HepG2 (cell line): ENCODE measurements around the gene PPDPF. TPM values are rescaled to one million over a fixed set of nuclear protein-coding genes. Genes with fewer than 3 reads are reported as not detected.
A peak's percentile ranks its signal among the peaks of the same experiment; 100 is the strongest.

Experiments used
- E2F2 ChIP-seq: sonication (generic); formaldehyde crosslinking; IDR thresholded peaks from 2 replicates; pipeline ENCODE4 v1.4.0; 2020; ENCODE audit warnings: missing genetic modification reagents, borderline replicate concordance
- FOXJ3 ChIP-seq: sonication (generic); formaldehyde crosslinking; IDR thresholded peaks from 2 replicates; pipeline ENCODE4 v1.4.0; 2020; ENCODE audit warnings: missing genetic modification reagents, mild to moderate bottlenecking, borderline replicate concordance
- GABPB1 ChIP-seq: IDR thresholded peaks from 2 replicates; pipeline ENCODE4 v1.6.1; 2016; ENCODE audit warnings: mild to moderate bottlenecking, missing genetic modification reagents, moderate library complexity, missing compliant biosample characterization
- JUNB ChIP-seq: sonication (generic); formaldehyde crosslinking; IDR thresholded peaks from 2 replicates; pipeline ENCODE4 v1.8.0; 2022; ENCODE audit warnings: missing genetic modification reagents, mild to moderate bottlenecking, borderline replicate concordance
- KAT2B ChIP-seq: fragments of 150-350 bp; IDR thresholded peaks from 2 replicates; pipeline ENCODE4 v1.6.1; 2014; ENCODE audit warnings: low read depth, low read length, borderline replicate concordance
- KMT2B ChIP-seq: IDR thresholded peaks from 2 replicates; pipeline ENCODE4 v1.6.1; 2016; ENCODE audit warnings: missing genetic modification reagents, missing compliant biosample characterization
- MTF1 ChIP-seq: sonication (generic); formaldehyde crosslinking; IDR thresholded peaks from 2 replicates; pipeline ENCODE4 v1.5.0; 2020; ENCODE audit warnings: missing genetic modification reagents
- NCOA2 ChIP-seq: sonication (generic); formaldehyde crosslinking; IDR thresholded peaks from 2 replicates; pipeline ENCODE4 v1.8.0; 2022; ENCODE audit warnings: inconsistent platforms
- NCOA5 ChIP-seq: sonication (generic); formaldehyde crosslinking; IDR thresholded peaks from 2 replicates; pipeline ENCODE4 v1.4.0; 2020; ENCODE audit warnings: missing genetic modification reagents
- NRL ChIP-seq: sonication (generic); formaldehyde crosslinking; IDR thresholded peaks from 2 replicates; pipeline ENCODE4 v1.5.0; 2020; ENCODE audit warnings: missing genetic modification reagents, mild to moderate bottlenecking, moderate library complexity, borderline replicate concordance
- PBX3 ChIP-seq: sonication (generic); formaldehyde crosslinking; IDR thresholded peaks from 2 replicates; pipeline ENCODE4 v1.8.1; 2023; ENCODE audit warnings: missing genetic modification reagents, inconsistent platforms, borderline replicate concordance
- RBM22 ChIP-seq: fragments of 200-400 bp; formaldehyde crosslinking; optimal IDR thresholded peaks from 2 replicates; pipeline ENCODE3; 2017; ENCODE audit warnings: mild to moderate bottlenecking, low read length, moderate library complexity
- SMAD1 ChIP-seq: sonication (generic); formaldehyde crosslinking; IDR thresholded peaks from 2 replicates; pipeline ENCODE4 v1.4.0; 2020; ENCODE audit warnings: missing genetic modification reagents, low read depth, mild to moderate bottlenecking, borderline replicate concordance
- STAT5B ChIP-seq: sonication (generic); formaldehyde crosslinking; IDR thresholded peaks from 2 replicates; pipeline ENCODE4 v1.4.0; 2020; ENCODE audit warnings: missing genetic modification reagents
- ZBTB1 ChIP-seq: sonication (generic); formaldehyde crosslinking; IDR thresholded peaks from 2 replicates; pipeline ENCODE4 v1.4.0; 2020; ENCODE audit warnings: missing genetic modification reagents, borderline replicate concordance
- ZNF124 ChIP-seq: sonication (generic); formaldehyde crosslinking; IDR thresholded peaks from 2 replicates; pipeline ENCODE4 v1.4.0; 2020; ENCODE audit warnings: missing genetic modification reagents
- ZNF260 ChIP-seq: sonication (generic); formaldehyde crosslinking; IDR thresholded peaks from 2 replicates; pipeline ENCODE4 v1.4.0; 2020; ENCODE audit warnings: missing genetic modification reagents, low read depth, mild to moderate bottlenecking, borderline replicate concordance
- ZNF274 ChIP-seq: sonication (generic); formaldehyde crosslinking; IDR thresholded peaks from 2 replicates; pipeline ENCODE4 v1.5.1; 2020; ENCODE audit warnings: mild to moderate bottlenecking, missing genetic modification reagents
- ZNF354B ChIP-seq: sonication (generic); formaldehyde crosslinking; IDR thresholded peaks from 2 replicates; pipeline ENCODE4 v1.8.0; 2022; ENCODE audit warnings: mild to moderate bottlenecking, missing genetic modification reagents
- ZNF362 ChIP-seq: sonication (generic); formaldehyde crosslinking; IDR thresholded peaks from 2 replicates; pipeline ENCODE4 v1.4.0; 2020; ENCODE audit warnings: missing genetic modification reagents, mild to moderate bottlenecking, borderline replicate concordance
- ZNF44 ChIP-seq: sonication (generic); formaldehyde crosslinking; IDR thresholded peaks from 2 replicates; pipeline ENCODE4 v1.5.1; 2020; ENCODE audit warnings: mild to moderate bottlenecking, missing genetic modification reagents
- ZNF574 ChIP-seq: sonication (generic); formaldehyde crosslinking; IDR thresholded peaks from 2 replicates; pipeline ENCODE4 v1.4.0; 2020; ENCODE audit warnings: missing genetic modification reagents
- ZNF790 ChIP-seq: sonication (generic); formaldehyde crosslinking; IDR thresholded peaks from 2 replicates; pipeline ENCODE4 v1.8.0; 2022; ENCODE audit warnings: missing genetic modification reagents, mild to moderate bottlenecking, borderline replicate concordance
- ZSCAN20 ChIP-seq: sonication (generic); formaldehyde crosslinking; IDR thresholded peaks from 2 replicates; pipeline ENCODE4 v1.4.0; 2020; ENCODE audit warnings: missing genetic modification reagents, mild to moderate bottlenecking, borderline replicate concordance
- ZSCAN31 ChIP-seq: sonication (generic); formaldehyde crosslinking; IDR thresholded peaks from 2 replicates; pipeline ENCODE4 v1.5.0; 2020; ENCODE audit warnings: low read depth, mild to moderate bottlenecking, missing genetic modification reagents
- polyA plus RNA-seq, 8 experiments: library from polyadenylated mRNA; depleted of rRNA in 3 of 8; stranded (reverse) in 7 of 8; unstranded in 1 of 8; fragments of >200 nt; fragmentation: Illumina TruSeq in 4 of 8; extraction: Trizol in 4 of 8; gene quantifications; 2 replicates each; pipeline versions ENCODE4 v1.2.1 to v1.2.3, GENCODE V29; 2011 to 2016; ENCODE audit warnings: low read depth in 4 of 8, missing spikeins in 1 of 8, mixed read lengths in 1 of 8; ENCODE audit not compliant: insufficient read depth in 1 of 8
- total RNA-seq, 5 experiments: library from RNA; depleted of rRNA; stranded (reverse); fragments of >200 nt; fragmentation: Illumina TruSeq; extraction: Trizol; gene quantifications; 2 replicates each; pipeline ENCODE4 v1.2.3, GENCODE V29; 2016; ENCODE audit warnings: low read depth in 1 of 5

Gene PPDPF
- total and polyA plus RNA-seq, 2 of the 13 experiments (the other 11 are each of a cell fraction or from before 2014, with no cell fraction given), result 1.8 to 7.0 TPM

- TF ChIP-seq PBX3 (CRISPR knock-in tag), result no peak
- TF ChIP-seq NCOA5, result no peak
- peak; percentile 17; the same call in 1 of the 2 replicates for TF ChIP-seq KMT2B (CRISPR knock-in tag)
- TF ChIP-seq ZNF790, result no peak
- TF ChIP-seq ZNF574 (CRISPR knock-in tag), result no peak; the same call in 1 of the 2 replicates
- no peak for TF ChIP-seq ZNF44 (CRISPR knock-in tag)
- TF ChIP-seq KAT2B, result no peak
- no peak for TF ChIP-seq ZNF260 (CRISPR knock-in tag)
- no peak for TF ChIP-seq ZNF124 (CRISPR knock-in tag)
- no peak for TF ChIP-seq SMAD1 (CRISPR knock-in tag)
- TF ChIP-seq GABPB1 (CRISPR knock-in tag), result peak; percentile 45; the same call in 1 of the 2 replicates
- no peak for TF ChIP-seq FOXJ3 (CRISPR knock-in tag)
- TF ChIP-seq E2F2 (CRISPR knock-in tag), result no peak
- no peak for TF ChIP-seq NCOA2
- TF ChIP-seq RBM22, result no peak
- no peak for TF ChIP-seq ZSCAN31 (CRISPR knock-in tag)
- TF ChIP-seq ZSCAN20 (CRISPR knock-in tag), result no peak
- TF ChIP-seq MTF1 (CRISPR knock-in tag), result no peak
- no peak for TF ChIP-seq ZNF354B (CRISPR knock-in tag)
- TF ChIP-seq ZNF362 (CRISPR knock-in tag), result no peak
- TF ChIP-seq NRL (CRISPR knock-in tag), result peak; percentile 60
- TF ChIP-seq STAT5B (CRISPR knock-in tag), result no peak
- no peak for TF ChIP-seq JUNB (CRISPR knock-in tag)
- TF ChIP-seq ZBTB1 (CRISPR knock-in tag), result no peak
- TF ChIP-seq ZNF274, result no peak
Observed at GRCh38 chr20:63544241-63544957, 23.8 kb downstream of the PPDPF start (continued).
